IPS-20b (cell line): ENCODE measurements around the gene TMEM62.
A peak's percentile ranks its signal among the peaks of the same experiment; 100 is the strongest.

Source experiments
- H3K27ac ChIP-seq: one replicate; pipeline ENCODE4 v1.5.1; 2013; ENCODE audit warnings: low read length
- H3K27me3 ChIP-seq: 2 replicates; pipeline ENCODE4 v1.6.1; 2013; ENCODE audit warnings: mild to moderate bottlenecking, low read length, inconsistent platforms; ENCODE audit not compliant: insufficient read depth
- H3K36me3 ChIP-seq: 2 replicates; pipeline ENCODE4 v1.6.1; 2013; ENCODE audit warnings: low read depth, mild to moderate bottlenecking, inconsistent platforms, low read length, moderate library complexity; ENCODE audit not compliant: insufficient read depth
- H3K4me1 ChIP-seq: 2 replicates; pipeline ENCODE4 v1.6.1; 2013; ENCODE audit warnings: mild to moderate bottlenecking, control low read depth, inconsistent platforms, low read length, moderate library complexity; ENCODE audit not compliant: insufficient read depth
- H3K4me3 ChIP-seq: 2 replicates; pipeline ENCODE4 v1.5.1; 2013; ENCODE audit warnings: mild to moderate bottlenecking, low read length, inconsistent platforms
- H3K9ac ChIP-seq: 2 replicates; pipeline ENCODE4 v1.6.1; 2013; ENCODE audit warnings: low read depth, mild to moderate bottlenecking, inconsistent platforms, low read length, moderate library complexity
- H3K9me3 ChIP-seq: 2 replicates; pipeline ENCODE4 v1.6.1; 2013; ENCODE audit warnings: mild to moderate bottlenecking, low read depth, low read length, inconsistent platforms; ENCODE audit not compliant: insufficient read depth

Gene TMEM62

DNA sequence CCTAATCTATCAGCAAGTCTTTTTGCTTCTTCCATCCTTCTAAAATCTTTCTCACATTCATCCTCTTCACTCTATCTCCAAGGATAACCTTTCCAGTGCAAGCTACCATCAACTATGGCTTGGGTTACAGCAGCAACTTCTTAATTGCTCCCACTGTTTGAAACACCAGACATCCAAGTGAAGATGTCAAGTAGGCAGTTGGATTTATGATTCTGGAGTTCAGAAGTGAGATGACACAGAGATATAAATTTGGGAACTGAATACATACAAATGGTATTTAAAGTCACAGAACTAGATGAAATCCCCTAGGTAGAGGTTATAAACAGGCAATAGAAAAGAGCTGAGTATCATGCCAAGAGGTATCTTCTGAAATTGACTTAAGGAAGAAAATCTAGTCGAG is 31.2 kb upstream of the TMEM62 start:
- Histone ChIP-seq H3K27me3 (no peaks in the 10 kb centered on the region), H3K27ac (no peak overlapping the region), H3K4me3 (no peak overlapping the region)

GRCh38 chr15:43103907-43104306 is 29.5 kb upstream of the TMEM62 start:
- Histone ChIP-seq H3K9ac (no peak overlapping the region), H3K9me3 (no peaks in the 10 kb centered on the region), H3K27ac (no peak overlapping the region), H3K36me3 (peaks cover 11% of the 10 kb centered on the region), H3K4me3 (no peak overlapping the region), H3K27me3 (peaks cover 5% of the 10 kb centered on the region; the same call in 1 of the 2 replicates), H3K4me1 (peaks cover 4% of the 10 kb centered on the region; the same call in 1 of the 2 replicates)

More for the DNA sequence above, 31.2 kb upstream of the TMEM62 start:
- Histone ChIP-seq H3K9me3 (no peaks in the 10 kb centered on the region), H3K4me1 (peaks cover 4% of the 10 kb centered on the region; the same call in 1 of the 2 replicates), H3K36me3 (peaks cover 15% of the 10 kb centered on the region), H3K9ac (no peak overlapping the region)

DNA sequence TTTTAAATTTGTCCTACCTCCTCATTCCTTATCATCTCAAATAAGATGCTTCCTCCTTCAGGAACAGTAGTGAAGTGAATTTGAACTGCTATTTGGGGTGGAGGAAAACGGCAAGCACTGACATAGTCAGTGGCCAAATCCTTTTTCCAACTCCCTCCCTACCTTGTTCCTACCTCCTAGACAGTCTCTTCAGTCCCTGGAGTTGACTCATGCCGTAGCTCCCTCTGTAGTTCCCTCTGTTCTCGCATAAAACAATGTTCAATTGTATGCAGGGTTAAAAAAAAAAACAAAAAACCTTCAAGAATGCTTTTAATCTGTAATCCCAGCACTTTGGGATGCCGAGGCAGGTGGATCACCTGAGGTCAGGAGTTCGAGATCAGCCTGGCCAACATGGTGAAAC is 29.0 kb upstream of the TMEM62 start:
- Histone ChIP-seq H3K36me3 (peaks cover 11% of the 10 kb centered on the region), H3K9ac (no peak overlapping the region), H3K4me1 (peaks cover 4% of the 10 kb centered on the region; the same call in 1 of the 2 replicates), H3K4me3 (no peak overlapping the region), H3K27ac (no peak overlapping the region), H3K9me3 (no peaks in the 10 kb centered on the region), H3K27me3 (peaks cover 5% of the 10 kb centered on the region; the same call in 1 of the 2 replicates)

- H3K36me3 ChIP-seq: peaks cover 9% of the 10 kb centered on the region
- H3K27me3 ChIP-seq: peaks cover 5% of the 10 kb centered on the region; the same call in 1 of the 2 replicates
- H3K9ac ChIP-seq: peak overlapping the region; percentile 84; the same call in 1 of the 2 replicates
- no peak overlapping the region for H3K27ac ChIP-seq
- no peaks in the 10 kb centered on the region for H3K9me3 ChIP-seq
- H3K4me3 ChIP-seq: peak overlapping the region; percentile 94
- H3K4me1 ChIP-seq: peaks cover 4% of the 10 kb centered on the region; the same call in 1 of the 2 replicates
Measured at GRCh38 chr15:43105077-43105736, 28.2 kb upstream of the TMEM62 start.

- peaks cover 4% of the 10 kb centered on the region; the same call in 1 of the 2 replicates for H3K4me1 ChIP-seq
- peaks cover 4% of the 10 kb centered on the region for H3K36me3 ChIP-seq
- peak within 1 kb of the TSS; percentile 94 for H3K4me3 ChIP-seq
- H3K9me3 ChIP-seq: no peaks in the 10 kb centered on the region
- peak within 1 kb of the TSS; percentile 84; the same call in 1 of the 2 replicates for H3K9ac ChIP-seq
- peak within 1 kb of the TSS; percentile 38 for H3K27ac ChIP-seq
- H3K27me3 ChIP-seq: peaks cover 5% of the 10 kb centered on the region; the same call in 1 of the 2 replicates
Measured at GRCh38 chr15:43105778-43106485, 27.5 kb upstream of the TMEM62 start, which contains the start of gene UBR1. TSS of gene UBR1 (minus strand) at chr15:43106038. CDS start at chr15:43106022, 16 bp downstream.

- Histone ChIP-seq H3K9me3 (no peaks in the 10 kb centered on the region), H3K27me3 (peaks cover 5% of the 10 kb centered on the region; the same call in 1 of the 2 replicates), H3K4me3 (peak overlapping the region; percentile 94), H3K27ac (peak overlapping the region; percentile 38), H3K9ac (peak overlapping the region; percentile 84; the same call in 1 of the 2 replicates), H3K36me3 (no peaks in the 10 kb centered on the region; the same call in 1 of the 2 replicates), H3K4me1 (peaks cover 4% of the 10 kb centered on the region; the same call in 1 of the 2 replicates)
Measured at GRCh38 chr15:43106486-43106829, 26.9 kb upstream of the TMEM62 start.

DNA sequence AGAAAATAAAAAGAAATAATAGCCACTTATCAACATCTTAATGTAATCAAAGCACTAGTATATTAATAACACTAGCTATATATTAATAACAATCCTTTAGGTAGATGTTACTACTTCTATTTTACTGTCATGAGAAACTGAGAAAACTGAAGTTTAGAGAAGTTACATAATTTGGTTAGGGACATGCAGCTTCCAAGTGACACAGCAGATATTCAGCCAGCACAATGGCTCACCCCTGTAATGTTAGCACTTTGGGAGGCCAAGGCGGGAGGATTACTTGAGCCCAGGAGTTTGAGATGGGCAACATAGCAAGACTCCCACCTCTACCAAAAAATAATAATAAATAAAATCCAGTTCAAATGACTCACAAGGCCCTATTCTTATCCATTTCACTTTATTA is 25.6 kb upstream of the TMEM62 start:
- no peak overlapping the region for H3K4me3 ChIP-seq
- H3K36me3 ChIP-seq: no peaks in the 10 kb centered on the region; the same call in 1 of the 2 replicates
- H3K27me3 ChIP-seq: peaks cover 5% of the 10 kb centered on the region; the same call in 1 of the 2 replicates
- H3K27ac ChIP-seq: no peak overlapping the region
- H3K9ac ChIP-seq: no peak overlapping the region
- peaks cover 4% of the 10 kb centered on the region; the same call in 1 of the 2 replicates for H3K4me1 ChIP-seq
- no peaks in the 10 kb centered on the region for H3K9me3 ChIP-seq

DNA sequence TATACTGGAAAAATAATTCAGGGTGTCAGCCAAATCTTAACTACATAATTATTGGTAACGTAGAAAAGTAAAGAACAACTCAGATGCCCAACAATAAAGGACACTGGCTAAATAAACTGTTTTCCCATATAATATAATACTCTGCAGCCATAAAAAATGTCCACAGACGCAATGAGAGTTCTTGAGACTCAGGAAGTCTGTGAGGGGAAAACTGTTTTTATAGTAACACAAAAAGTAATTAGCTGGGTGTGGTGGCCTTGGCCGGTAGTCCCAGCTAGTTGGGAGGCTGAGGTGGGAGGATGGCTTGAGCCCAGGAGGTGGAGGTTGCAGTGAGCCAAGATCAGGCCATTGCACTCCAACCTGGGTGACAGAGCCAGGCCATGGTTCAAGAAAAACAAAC is 22.0 kb upstream of the TMEM62 start:
- Histone ChIP-seq H3K36me3 (no peaks in the 10 kb centered on the region), H3K9me3 (no peaks in the 10 kb centered on the region)

GRCh38 chr15:43118286-43118685 is 15.1 kb upstream of the TMEM62 start:
- Histone ChIP-seq H3K9me3 (no peaks in the 10 kb centered on the region), H3K4me3 (no peak overlapping the region), H3K4me1 (no peaks in the 10 kb centered on the region), H3K36me3 (no peaks in the 10 kb centered on the region), H3K9ac (no peak overlapping the region), H3K27ac (no peak overlapping the region), H3K27me3 (peaks cover 54% of the 10 kb centered on the region)

More for the DNA sequence above, 22.0 kb upstream of the TMEM62 start:
- Histone ChIP-seq H3K27ac (no peak overlapping the region), H3K9ac (no peak overlapping the region), H3K27me3 (peaks cover 6% of the 10 kb centered on the region; the same call in 1 of the 2 replicates), H3K4me3 (no peak overlapping the region), H3K4me1 (no peaks in the 10 kb centered on the region)

- peaks cover 59% of the 10 kb centered on the region for H3K27me3 ChIP-seq
- H3K4me1 ChIP-seq: no peaks in the 10 kb centered on the region
- no peak overlapping the region for H3K9ac ChIP-seq
- H3K36me3 ChIP-seq: no peaks in the 10 kb centered on the region
- no peak overlapping the region for H3K27ac ChIP-seq
- H3K9me3 ChIP-seq: no peaks in the 10 kb centered on the region
- no peak overlapping the region for H3K4me3 ChIP-seq
Measured at GRCh38 chr15:43118829-43119228, 14.6 kb upstream of the TMEM62 start.

- Histone ChIP-seq H3K9me3 (no peaks in the 10 kb centered on the region), H3K4me1 (no peaks in the 10 kb centered on the region), H3K4me3 (no peak overlapping the region), H3K27me3 (peaks cover 57% of the 10 kb centered on the region), H3K27ac (no peak overlapping the region), H3K9ac (no peak overlapping the region), H3K36me3 (no peaks in the 10 kb centered on the region)
Measured at GRCh38 chr15:43121863-43122262, 11.5 kb upstream of the TMEM62 start.
